HK-2 (cell line): Measurements from ENCODE around the gene ARMH1.
A peak's percentile ranks its signal among the peaks of the same experiment; 100 is the strongest.

Source experiments
- DNase-seq: peaks from one replicate; pipeline ENCODE4 v3.0.0-alpha.2; 2018; ENCODE audit not compliant: unreplicated experiment

The ARMH1 gene

DNA sequence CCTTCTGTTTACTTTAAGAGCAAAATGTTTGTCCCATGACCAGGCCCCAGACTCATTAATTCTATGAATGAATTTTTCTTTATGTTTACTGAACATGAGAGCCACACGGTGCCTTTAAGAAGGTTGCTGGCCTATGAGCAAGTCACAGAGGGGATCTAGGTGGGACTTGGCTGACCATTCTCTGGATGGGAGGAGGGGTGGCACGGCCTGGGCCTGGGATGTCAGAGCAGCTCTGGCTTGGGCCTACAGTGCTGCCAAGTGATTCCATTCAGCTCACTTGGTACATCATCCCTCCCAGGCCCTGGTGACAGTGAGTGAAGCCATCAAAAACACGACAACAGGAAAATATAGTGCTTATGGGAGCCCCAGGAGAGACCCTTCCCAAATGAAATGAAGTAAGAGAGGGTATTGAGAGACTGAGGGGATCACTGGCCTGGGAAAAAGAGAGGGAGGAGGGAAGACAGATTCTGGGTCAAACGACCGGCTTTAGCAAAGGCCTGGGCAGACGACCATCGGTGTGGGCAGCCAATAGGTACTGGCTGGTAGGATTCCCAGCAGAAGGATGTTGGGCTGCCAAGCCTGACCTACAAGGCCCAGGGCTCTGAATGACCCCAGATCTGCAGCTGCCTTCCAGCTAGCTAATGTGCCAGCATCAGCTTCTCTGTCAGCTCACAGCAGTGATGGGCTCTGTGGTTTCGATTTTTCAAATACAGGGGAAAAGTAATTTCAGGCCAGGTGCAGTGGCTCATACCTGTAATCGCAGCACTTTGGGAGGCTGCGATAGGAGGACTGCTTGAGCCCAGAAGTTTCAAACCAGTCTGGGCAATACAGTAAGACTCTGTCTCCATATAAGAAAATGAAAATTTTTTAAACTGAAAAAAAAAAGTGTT, 3.5 kb upstream of the ARMH1 start:
- no peak for DNase-seq

DNA sequence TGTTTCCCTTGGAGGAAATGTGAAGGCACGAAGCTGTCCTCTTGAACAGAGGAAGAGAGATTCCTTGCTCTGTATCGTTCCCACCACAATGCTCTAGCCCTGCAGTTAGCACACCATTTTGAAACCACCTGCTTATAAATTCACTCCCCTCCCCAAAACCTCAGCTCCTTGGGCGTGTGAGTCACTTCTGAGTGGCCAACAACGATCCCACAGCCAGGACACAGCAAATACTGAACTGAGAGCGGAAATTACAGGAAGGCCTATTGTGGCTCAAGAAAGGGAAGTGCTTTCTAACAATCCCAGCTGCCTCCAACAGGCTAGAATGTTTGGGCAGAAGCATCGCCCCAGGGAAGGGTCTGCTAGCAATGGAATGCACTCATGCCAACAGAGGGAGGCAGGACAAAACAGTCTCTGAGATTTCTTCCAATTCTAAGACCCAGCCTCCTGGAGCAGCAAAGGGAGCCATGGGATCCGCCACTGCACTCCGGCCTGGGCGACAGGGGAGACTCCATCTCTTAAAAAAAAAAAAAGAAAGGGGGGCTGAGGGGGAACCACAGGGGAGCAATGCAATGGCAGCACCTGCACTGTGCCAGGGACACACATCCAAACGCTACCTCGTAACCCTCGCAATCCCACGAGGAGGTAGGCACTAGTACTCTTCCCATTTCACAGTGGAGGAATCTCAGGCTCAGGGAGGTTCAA, 2.1 kb upstream of the ARMH1 start:
- peak; percentile 57 for DNase-seq

DNA sequence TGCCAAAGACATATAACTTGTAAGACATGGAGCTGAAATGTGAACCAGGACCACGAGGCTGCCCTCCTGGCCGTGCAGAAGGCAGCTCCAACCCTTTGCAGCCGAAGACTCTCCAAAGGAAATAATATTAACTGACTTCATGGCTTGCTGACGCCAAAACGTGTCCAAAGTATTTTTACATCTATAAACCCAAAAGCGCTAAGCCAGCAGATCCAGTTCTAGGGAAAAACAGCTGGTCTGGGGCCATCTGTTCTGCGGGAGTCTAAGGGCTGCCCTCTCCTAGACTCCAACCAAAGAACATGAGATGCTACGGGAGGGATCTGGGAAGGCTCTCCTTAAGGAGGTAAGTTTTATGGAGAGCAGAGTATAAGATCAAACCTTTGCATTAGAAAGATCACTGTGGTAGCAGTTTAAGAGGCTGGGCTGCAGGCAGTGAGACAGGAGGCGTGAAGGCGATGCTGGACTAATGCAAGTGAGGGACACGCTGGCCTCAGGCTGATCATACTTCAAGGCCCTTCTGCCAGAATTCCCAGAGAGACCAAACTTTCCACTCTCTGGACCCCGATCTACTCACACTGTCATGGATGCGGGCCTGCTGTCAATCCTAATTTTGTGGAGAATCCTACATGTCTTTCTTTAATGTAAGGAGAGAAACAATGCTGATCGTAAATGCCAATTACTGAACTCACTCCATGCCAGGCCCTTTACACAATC, 1.4 kb upstream of the ARMH1 start:
- no peak for DNase-seq

DNA sequence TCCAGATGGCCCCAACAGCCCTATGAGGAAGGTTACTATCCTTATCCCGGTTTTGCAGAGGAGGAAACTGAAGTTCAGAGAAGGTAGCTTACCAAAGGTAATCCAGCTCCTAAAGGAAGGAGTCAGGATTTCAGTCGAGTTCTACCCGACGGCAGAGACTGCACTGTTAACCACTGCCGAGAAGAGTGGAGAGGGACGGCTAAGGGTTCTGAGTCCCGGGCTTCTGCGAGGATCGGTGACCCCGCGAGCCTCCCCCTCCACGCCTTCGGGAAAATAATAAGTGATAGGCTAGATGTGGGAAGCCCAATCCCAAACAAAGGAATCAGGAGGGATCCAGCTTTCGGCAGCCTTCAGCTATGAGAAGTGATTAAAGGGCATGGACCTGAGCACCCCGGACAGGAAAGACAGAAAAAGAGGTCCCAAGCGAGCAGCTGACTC, 820 bp upstream of the ARMH1 start:
- no peak for DNase-seq

DNA sequence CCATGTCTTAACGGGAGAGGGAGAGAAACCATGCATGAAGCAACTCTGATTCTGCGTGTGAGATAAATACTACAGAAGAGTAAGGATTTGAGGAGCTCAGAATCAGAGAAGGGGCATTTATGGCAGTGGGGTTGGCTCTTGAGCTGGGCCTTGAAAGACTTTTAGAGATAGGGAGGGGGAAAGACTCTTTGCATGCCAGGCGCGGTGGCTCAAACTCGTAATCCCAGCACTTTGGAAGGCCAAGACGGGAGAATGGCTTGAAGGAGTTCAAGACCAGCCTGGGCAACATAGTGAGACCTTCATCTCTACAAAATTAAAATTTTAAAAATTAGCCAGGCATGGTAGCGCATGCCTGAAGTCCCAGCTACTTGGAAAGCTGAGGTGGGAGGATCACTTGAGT, 672 bp downstream of the ARMH1 start:
- no peak for DNase-seq

DNA sequence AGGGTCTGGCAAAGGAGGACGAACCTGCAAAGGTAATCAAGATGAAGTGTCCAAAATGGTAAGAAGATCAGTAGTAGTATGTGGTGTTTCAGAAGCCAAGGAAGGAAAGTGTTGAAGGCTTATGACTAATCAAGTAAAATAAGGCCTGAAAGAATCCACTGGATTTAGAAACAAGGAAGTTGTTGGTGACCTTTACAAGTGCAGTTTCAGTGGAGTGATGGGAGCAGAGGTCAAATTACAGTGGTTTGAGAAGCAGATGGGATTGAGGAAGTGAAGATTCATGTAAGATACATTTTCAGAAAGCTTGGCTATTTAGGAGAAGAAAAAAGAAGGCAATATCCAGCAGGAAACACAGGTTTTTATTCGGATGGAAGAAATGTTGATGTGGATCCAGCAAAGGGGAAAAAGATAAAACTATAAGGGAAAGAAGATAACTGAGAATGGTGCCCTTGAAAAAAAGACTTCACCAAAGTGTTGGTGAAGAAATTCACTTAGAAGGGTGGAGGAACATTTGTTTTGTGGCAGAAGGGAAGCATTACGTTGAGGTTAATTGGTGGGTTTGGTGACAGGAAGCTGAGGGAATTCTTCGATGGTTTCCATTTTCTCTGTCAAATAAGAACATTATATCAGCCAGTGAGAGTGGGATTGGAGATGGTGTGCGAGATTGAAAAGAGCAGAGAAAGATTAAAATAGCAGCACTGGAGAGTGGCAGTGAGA, 2.1 kb downstream of the ARMH1 start:
- no peak for DNase-seq

DNA sequence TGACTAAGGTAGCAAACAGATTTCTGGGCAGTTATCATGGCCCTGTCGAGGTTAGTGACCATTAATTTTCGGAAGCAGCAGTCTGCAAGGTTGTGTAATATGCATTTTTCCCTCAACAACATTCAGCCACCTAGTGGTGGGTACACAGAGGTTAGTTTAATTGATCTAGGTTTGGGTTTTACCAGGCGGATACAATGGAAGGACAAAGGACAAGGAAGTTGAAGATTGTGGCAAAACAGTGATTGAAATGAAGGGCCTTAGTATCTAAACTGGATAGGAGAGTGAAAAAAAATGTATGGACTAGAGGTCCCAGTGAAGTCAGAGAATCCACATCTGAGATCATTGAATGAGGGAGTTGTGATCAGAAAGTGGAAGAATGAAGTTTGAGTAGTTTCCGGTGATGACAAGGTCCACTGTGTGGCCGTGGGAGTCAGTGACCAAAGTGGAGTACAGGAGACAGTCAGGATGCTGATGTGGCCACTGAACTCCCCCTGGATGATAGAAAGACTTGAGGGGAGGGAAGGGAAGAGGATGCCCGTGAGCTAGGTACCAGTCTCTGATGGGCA, 2.8 kb downstream of the ARMH1 start:
- DNase-seq: no peak

DNA sequence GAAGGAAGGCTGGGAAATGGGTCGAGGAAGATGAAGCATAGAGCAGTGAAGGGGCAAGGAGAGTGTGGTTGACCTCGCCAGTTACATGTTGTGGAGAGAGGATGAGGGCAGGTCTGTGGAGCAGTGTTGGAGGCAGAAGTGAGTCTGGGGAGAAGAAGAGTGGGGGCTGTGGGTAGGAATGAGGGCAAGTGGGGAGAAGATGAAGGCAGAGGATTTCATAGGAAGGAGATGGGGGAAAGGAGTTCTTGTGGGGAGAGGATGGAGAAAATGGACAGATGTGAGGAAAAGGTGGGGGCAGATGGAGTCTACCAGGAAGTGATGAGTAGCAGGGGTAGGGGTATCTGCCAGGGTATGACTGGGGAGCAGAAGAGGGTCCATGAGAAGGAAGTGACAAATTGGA, 3.6 kb downstream of the ARMH1 start:
- DNase-seq: no peak

DNA sequence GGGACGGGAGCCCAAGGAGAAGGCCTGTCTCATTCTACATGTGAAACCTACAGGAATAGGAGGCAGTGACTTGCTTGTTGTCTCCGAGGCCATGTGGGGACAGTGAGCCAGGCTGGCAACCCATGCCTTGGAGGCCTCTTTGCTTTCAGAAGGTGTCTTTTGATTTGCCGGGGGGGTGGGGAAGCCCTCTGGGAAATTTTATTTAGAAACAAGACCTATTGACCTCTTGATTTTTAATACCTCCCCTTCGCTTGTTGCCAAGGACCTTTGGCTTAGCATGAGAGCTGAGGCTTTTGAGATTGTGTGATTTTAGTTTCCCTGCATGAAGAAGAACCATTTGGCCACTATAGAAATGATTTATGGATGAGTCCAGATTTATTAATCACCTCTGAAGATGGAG, 4.1 kb downstream of the ARMH1 start:
- DNase-seq: no peak

DNA sequence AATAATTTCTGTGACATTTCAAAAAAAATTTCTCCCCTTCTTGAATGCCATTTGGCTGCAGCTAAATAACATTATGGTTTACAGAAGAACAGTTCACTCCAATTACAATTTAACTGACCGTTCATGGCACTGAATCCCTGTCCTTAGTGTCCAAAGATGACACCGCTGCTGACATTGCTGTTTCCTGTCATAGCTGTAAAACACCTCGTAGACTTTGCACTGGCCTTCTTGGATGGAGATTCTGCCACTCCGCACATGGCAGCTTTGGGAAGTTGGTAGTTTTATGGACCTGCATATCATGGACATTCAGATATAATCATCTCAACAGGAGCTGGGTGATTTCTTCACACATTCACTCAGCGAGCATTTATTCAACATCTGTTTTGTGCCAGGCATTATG, 5.0 kb downstream of the ARMH1 start:
- DNase-seq: no peak

DNA sequence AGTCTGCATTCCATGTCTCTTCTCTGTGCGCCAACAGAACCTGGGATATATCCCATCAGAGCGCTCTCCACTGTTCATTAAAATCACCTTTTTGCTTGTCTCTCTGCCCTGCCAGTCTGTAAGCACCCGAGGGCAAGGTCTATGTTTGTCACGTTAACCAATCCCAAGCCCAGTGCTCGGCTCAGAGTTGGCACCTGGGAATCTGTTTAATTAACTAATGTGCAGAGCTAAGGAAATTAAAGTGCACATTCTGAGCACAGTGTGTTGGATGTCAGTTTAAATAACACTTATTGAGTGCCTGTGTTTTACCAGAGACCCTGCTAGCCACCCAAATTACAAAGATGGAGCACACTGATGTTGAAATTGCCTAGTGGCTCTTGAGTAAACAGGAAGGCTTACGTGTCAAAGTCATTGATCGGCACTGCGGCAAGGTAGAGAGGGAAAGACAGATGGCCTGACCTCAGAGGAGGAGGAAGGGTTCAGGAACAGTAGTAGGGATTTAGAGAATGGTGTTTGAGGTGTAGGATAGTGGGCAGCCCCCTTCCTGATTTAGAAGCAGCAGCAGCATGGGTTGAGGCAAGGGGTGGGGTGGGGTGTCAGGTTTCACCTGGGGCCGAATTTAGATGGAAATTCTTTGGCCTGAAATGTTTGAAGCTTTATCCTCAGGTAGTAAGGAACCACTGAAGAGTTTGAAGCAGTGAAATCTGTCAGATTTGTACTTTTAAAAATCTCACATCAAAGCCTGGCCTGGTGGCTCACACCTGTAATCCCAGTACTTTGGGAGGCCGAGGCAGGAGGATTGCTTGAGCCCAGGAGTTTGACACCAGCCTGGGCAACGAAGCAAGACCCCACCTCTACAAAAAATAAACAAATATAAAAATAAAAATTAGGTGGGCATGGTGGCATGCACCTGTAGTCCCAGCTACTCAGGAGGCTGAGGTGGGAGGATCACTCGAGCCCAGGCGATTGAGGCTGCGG, 7.7 kb downstream of the ARMH1 start:
- no peak for DNase-seq

DNA sequence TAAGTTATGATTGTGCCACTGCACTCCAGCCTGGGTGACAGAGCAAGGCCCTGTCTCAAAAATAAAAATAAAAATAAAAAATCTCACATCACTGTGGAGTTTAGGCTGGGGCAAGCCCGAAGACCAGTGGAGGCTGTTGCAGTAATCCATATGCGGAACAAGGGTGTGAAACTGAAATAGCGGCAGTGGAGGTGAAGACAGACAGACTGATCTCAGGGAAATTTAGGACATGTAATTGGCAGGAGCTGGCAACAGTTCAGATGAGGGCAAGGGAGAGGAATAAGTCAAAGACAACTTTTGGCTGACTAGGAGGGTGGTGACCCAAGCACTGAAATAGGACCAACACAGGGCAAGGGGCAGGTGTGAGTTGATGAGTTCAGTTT, 8.4 kb downstream of the ARMH1 start:
- DNase-seq: no peak

DNA sequence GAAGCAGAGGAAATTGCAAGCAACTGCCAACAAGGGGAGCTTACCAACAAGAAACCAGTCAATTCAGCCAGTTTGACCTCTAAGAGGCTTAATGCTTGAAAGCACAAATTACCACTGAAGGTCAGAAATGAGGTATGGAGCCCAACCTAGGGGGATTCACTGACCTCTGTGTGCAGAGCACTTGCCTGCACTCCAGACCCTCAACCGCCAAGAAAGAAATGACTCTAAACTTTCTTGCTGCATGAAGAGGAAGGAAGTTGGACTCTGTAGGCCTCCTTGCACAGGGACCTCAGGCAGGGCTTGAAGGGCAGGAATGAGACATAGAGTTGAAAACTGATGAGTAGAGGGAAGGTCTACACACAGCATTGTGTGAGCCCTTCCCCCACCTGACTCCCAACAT, 10.0 kb downstream of the ARMH1 start:
- DNase-seq: no peak

DNA sequence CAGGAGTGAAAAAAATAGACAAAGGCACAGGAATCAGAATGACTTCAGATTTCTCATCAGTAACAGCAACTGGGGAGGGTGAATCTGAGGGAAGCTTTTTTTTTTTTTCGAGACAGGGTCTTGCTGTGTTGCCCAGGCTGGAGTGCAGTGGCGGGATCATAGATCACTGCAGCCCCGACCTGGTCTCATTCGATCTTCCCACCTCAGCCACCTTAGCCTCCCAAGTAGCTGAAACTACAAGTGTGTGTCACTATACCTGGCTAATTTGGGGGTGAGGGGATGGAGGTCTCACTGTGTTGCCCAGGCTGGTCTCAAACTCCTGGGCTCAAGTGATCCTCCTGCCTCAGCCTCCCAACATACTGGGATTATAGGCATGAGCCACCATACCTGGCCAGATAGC, 10.7 kb downstream of the ARMH1 start:
- DNase-seq: no peak

DNA sequence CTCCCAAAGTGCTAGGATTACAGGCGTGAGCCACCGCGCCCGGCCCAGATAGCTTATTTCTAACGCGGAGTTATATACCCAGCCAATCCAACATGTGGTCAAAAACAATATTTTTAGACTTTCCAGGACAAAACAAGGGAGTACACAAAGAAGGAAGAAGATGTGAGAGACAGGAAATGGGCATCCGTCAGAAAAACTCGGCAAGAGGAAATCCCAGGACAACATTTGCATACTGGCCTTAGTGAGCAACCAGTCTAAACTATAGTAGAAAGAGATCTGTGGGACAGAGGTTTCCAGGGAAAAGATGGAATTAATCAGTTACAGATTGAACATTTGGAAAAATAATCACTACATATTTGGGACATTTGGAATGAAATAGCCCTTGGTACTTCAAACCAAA, 11.4 kb downstream of the ARMH1 start:
- no peak for DNase-seq

DNA sequence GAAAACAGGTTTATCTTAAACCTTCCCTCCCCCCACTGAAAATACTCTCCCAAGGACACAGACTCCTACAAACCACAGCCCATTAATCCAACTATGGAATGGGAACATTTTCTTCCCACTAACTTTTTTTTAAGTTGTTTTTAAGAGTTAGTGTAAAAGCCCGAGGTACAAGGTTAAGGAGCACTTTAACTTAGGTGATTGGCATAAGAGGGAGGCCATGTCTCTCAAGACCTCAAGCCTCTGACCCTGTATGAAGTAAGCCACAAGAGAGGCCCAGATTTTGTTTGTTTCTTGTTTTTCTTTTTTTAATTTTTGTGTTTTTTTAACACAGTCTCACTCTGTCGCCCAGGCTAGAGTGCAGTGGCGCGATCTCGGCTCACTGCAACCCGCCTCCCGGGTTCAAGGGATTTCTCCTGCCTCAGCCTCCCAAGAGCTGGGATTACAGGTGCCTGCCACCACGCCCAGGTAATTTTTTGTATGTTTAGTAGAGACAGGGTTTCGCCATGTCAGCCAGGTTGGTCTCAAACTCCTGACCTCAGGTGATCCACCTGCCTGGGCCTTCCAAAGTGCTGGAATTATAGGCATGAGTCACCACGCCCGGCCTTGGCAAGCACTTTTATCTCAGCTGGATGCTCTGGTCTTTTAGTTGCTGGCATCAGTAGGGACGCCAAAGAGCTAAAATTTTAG, 14.4 kb downstream of the ARMH1 start:
- no peak for DNase-seq

DNA sequence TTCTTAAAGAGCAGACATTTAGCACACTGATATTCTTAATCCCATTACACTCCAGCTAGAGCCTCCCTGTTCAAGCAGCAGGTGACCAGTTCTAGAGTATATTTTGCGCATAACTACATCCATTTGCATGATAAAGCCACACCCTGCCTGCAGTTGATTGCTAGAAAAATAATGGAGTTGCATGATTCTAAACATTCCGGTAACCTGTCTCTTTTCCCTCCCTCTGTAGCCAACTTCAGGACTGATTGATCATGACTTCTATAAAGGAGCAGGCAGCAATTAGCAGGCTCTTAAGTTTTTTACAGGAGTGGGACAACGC, 14.9 kb downstream of the ARMH1 start:
- no peak for DNase-seq

DNA sequence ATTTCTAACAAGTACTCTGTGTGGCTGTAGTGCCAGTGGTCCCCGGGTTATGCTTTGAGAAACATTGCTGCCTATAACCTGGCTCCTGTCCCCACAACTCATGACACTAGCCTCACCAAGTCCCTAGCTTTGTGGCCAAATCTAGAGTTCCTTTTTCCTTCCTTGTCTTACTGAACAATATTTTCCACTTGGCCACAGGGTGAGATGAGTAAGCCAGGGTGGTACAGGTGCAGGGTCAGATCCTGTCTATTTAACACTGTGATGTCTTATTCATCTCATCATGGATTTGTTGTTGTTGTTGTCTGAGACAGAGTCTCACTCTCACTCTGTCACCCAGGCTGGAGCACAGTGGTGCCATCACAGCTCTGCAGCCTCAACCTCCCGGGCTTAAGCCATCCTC, 18.6 kb downstream of the ARMH1 start:
- no peak for DNase-seq

DNA sequence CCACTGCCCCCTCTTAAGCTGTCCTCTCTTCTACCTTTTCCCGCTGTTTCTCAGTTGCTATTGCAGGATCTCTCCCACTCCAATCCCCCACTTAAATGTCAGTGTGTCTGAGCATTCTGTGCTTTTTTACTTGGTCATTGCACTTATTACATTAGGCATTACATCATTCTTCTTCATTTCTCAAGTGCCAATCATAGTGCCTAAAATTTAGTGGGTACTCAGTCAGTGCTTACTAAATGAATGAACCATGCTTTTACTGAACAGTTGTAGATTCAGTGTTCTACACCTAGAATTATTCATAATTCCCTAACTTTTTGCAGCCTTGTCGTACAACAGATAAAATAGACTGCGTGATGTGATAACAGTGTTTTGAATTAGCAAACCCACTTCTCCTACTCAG, 19.4 kb downstream of the ARMH1 start:
- no peak for DNase-seq

DNA sequence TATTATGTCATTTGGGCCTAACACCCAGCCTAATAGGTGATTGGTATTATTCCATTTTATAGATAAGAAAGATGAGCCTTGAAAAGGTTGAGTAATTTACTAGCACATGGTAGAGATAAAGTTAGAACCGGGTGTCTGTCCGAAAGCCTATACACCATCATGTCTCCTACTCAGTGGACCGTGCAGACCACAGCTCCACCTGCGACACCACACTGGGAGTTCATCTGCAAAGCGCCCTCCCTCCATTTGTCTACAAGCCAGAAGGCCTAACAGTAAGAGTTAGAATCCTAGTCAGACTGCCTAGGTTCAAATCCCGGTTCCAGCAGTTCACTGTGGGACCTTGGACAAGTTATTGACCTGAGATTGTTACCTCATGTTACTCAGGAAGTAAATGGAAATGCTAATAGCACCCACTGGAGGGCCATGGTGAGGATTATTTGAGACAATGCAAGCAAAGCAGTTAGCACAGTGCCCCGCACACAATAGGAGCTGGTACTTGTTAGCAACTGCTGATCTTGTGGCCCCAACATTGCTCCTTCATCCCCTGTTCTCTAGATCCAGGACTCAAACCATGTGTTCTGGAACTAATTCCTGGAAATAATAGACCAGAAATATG, 20.5 kb downstream of the ARMH1 start:
- DNase-seq: no peak
